ENCODE measurements around the gene WDSUB1. TPM values are rescaled to one million over a fixed set of nuclear protein-coding genes. Genes with fewer than 3 reads are reported as not detected.

The WDSUB1 gene
- total RNA-seq, 1 experiment from 2014 or later, result 16.5 TPM

GRCh38 chr2:159187106-159187505, 99.4 kb downstream of the WDSUB1 start:
- peaks cover 1% of the 10 kb centered on the region; the same call in 1 of the 2 replicates for H3K36me3 ChIP-seq (ENCODE audit: control insufficient read depth, insufficient read depth, low read length)
- H3K4me1 ChIP-seq, result no peaks in the 10 kb centered on the region
- no peaks in the 10 kb centered on the region for H3K27me3 ChIP-seq (replicated peaks; ENCODE audit: control insufficient read depth, insufficient read depth, low read length)
- Mint-ChIP-seq H3K27ac (ENCODE audit: unreplicated experiment) (no peak overlapping the region), H3K36me3 (ENCODE audit: insufficient read depth, unreplicated experiment) (peaks cover 39% of the 10 kb centered on the region), H3K4me3 (ENCODE audit: unreplicated experiment) (no peak overlapping the region), H3K9me3 (ENCODE audit: unreplicated experiment) (no peaks in the 10 kb centered on the region), H3K4me1 (ENCODE audit: low read depth, unreplicated experiment) (no peaks in the 10 kb centered on the region), H3K27me3 (ENCODE audit: insufficient read depth, unreplicated experiment) (no peaks in the 10 kb centered on the region)
- BruUV-seq (replicated peaks), result no TSS peak
- ChIA-PET POLR2A (no interaction called here), CTCF (interaction anchor here (1.1 kb wide), 1 partner anchor 151 kb away, joined by 3 read pairs; no protein-coding TSS in a partner anchor)
- H3K9me3 ChIP-seq, result no peaks in the 10 kb centered on the region
- intact Hi-C loops (cut with micrococcal nuclease; ENCODE audit: unreplicated experiment), result no loop called here
- no peak for TF ChIP-seq CTCF (IDR thresholded peaks at IDR 0.05; ENCODE audit: insufficient read depth in 1 of 2, low read depth in 1 of 2, low read length in 1 of 2, severe bottlenecking in 1 of 2, unreplicated experiment in 1 of 2)
- DNase-seq, result no peak
- no peak overlapping the region for H3K4me3 ChIP-seq (ENCODE audit: low read depth, low read length)

- Mint-ChIP-seq H3K27me3 (ENCODE audit: insufficient read depth, unreplicated experiment) (no peaks in the 10 kb centered on the region), H3K4me1 (ENCODE audit: low read depth, unreplicated experiment) (no peaks in the 10 kb centered on the region), H3K9me3 (ENCODE audit: unreplicated experiment) (no peaks in the 10 kb centered on the region), H3K4me3 (ENCODE audit: unreplicated experiment) (no peak overlapping the region), H3K36me3 (ENCODE audit: insufficient read depth, unreplicated experiment) (peaks cover 39% of the 10 kb centered on the region), H3K27ac (ENCODE audit: unreplicated experiment) (no peak overlapping the region)
- no peak for DNase-seq
- no peak overlapping the region for H3K4me3 ChIP-seq (ENCODE audit: low read depth, low read length)
- no TSS peak for BruUV-seq (replicated peaks)
- CTCF ChIA-PET, result interaction anchor here (1.1 to 1.5 kb wide), 2 partner anchors 63 to 150 kb away, joined by 3 to 4 read pairs; no protein-coding TSS in a partner anchor
- POLR2A ChIA-PET, result no interaction called here
- peaks cover 1% of the 10 kb centered on the region; the same call in 1 of the 2 replicates for H3K36me3 ChIP-seq (ENCODE audit: control insufficient read depth, insufficient read depth, low read length)
- H3K9me3 ChIP-seq, result no peaks in the 10 kb centered on the region
- H3K4me1 ChIP-seq, result no peaks in the 10 kb centered on the region
- H3K27me3 ChIP-seq (replicated peaks; ENCODE audit: control insufficient read depth, insufficient read depth, low read length), result no peaks in the 10 kb centered on the region
- intact Hi-C loops (cut with micrococcal nuclease; ENCODE audit: unreplicated experiment), result no loop called here
- TF ChIP-seq CTCF (IDR thresholded peaks at IDR 0.05; ENCODE audit: insufficient read depth in 1 of 2, low read depth in 1 of 2, low read length in 1 of 2, severe bottlenecking in 1 of 2, unreplicated experiment in 1 of 2), result no peak
Observed at GRCh38 chr2:159186462-159186861, 100.0 kb downstream of the WDSUB1 start.

Small RNA genes lying within 50 kb of the gene (microRNA-seq; reads per million reads assigned to microRNA genes)
- gene MIR6888, result not detected

Data from Caco-2 (cell line).